Uterus (tissue), 2 donors: ENCODE data around the gene LAIR1.

Experiments
- CTCF ChIP-seq, 4 experiments: fragments of 200-600 bp in 2 of 4; fragments of 450-650 bp in 2 of 4; sonication (generic) in 2 of 4; IDR thresholded peaks; one replicate each; pipeline ENCODE4 v1.5.1; 2016 to 2019; ENCODE audit warnings: antibody characterized with exemption in 4 of 4, mild to moderate bottlenecking in 2 of 4, moderate library complexity in 1 of 4
- POLR2A ChIP-seq, 2 donors: fragments of 450-650 bp; IDR thresholded peaks; one replicate each; pipeline ENCODE4 v1.6.1; 2016; ENCODE audit warnings: antibody characterized with exemption in 2 of 2, mild to moderate bottlenecking in 1 of 2, moderate library complexity in 1 of 2

DNA sequence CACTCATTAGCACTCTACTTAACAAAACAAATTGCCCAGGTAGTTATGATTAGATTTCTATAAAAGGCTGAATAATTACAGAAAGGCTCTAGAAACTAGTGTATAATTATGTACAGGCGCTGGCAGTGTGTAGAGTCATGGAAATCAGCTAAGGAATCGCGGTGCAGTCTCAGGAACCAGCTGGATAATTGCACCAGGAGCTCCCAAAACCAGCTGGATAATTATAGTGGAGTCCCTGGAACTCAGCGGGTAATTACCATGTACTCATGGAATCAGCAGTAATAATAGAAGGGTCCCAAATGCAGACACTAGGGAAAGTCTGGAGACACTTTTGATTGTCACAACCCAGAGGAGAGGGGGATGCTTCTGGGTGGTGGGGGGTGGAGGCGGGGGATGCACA lies 27.4 kb upstream of the LAIR1 start:
- TF ChIP-seq CTCF (IDR thresholded peaks at IDR 0.05) = no peak
- TF ChIP-seq POLR2A (IDR thresholded peaks at IDR 0.05) = no peak
